MV-4-11 (cell line): ENCODE measurements around the gene STX2.
"Not testable (repeated sequence)": the region's sequence is repeated elsewhere in the genome, so short reads cannot be mapped to it uniquely, and the experiment has no call there.

ENCODE experiments used
- DNase-seq: peaks from one replicate; lab custom pipeline; 2025; lab: John Stamatoyannopoulos, UW

Gene STX2

GRCh38 chr12:130838951-130839769, at the start of gene STX2:
Gene STX2 (minus strand): TSS chr12:130839250. CDS start chr12:130839099, 151 bp downstream.
- peak; percentile 75 for DNase-seq

- DNase-seq: not testable (repeated sequence)
Measured at GRCh38 chr12:130887190-130887589, 48.1 kb upstream of the STX2 start.

GRCh38 chr12:130881548-130881947, 42.5 kb upstream of the STX2 start:
- DNase-seq: no peak

- DNase-seq: no peak
Measured at GRCh38 chr12:130881046-130881445, 42.0 kb upstream of the STX2 start.

GRCh38 chr12:130880411-130880885, 41.4 kb upstream of the STX2 start:
- DNase-seq: peak; percentile 5

- no peak for DNase-seq
Measured at GRCh38 chr12:130879781-130880389, 40.8 kb upstream of the STX2 start.

GRCh38 chr12:130879212-130879686, 40.2 kb upstream of the STX2 start:
- peak; percentile 59 for DNase-seq

GRCh38 chr12:130878193-130879185, 39.4 kb upstream of the STX2 start:
- no peak for DNase-seq

- no peak for DNase-seq
Measured at GRCh38 chr12:130877333-130877732, 38.3 kb upstream of the STX2 start.

GRCh38 chr12:130876758-130877157, 37.7 kb upstream of the STX2 start:
- DNase-seq: no peak

- no peak for DNase-seq
Measured at GRCh38 chr12:130876297-130876696, 37.2 kb upstream of the STX2 start.

- not testable (repeated sequence) for DNase-seq
Measured at GRCh38 chr12:130875708-130876107, 36.7 kb upstream of the STX2 start.

GRCh38 chr12:130875193-130875592, 36.1 kb upstream of the STX2 start:
- DNase-seq: no peak

- no peak for DNase-seq
Measured at GRCh38 chr12:130874696-130875095, 35.6 kb upstream of the STX2 start.

GRCh38 chr12:130873825-130874224, 34.8 kb upstream of the STX2 start:
- DNase-seq: no peak

- no peak for DNase-seq
Measured at GRCh38 chr12:130873106-130873795, 34.2 kb upstream of the STX2 start.

GRCh38 chr12:130872179-130873096, 33.4 kb upstream of the STX2 start:
- no peak for DNase-seq

- peak; percentile 86 for DNase-seq
Measured at GRCh38 chr12:130871286-130872178, 32.5 kb upstream of the STX2 start, which contains the start of gene RAN. Gene RAN (plus strand): TSS chr12:130872066. CDS start chr12:130872594, 528 bp downstream.
